Neural progenitor cell (in vitro differentiated cells): ENCODE results near the gene WDR64.

Experiments used
- CTCF ChIP-seq: fragments of 200-600 bp; sonication (generic); IDR thresholded peaks from 2 replicates; pipeline ENCODE4 v1.5.1; 2017; ENCODE audit warnings: antibody characterized with exemption, mild to moderate bottlenecking
- EZH2 ChIP-seq: fragments of 200-600 bp; sonication (generic); IDR thresholded peaks from 2 replicates; pipeline ENCODE4 v1.6.1; 2017; ENCODE audit warnings: antibody characterized with exemption, mild to moderate bottlenecking, moderate library complexity

- TF ChIP-seq CTCF (no peak), EZH2 (no peak)
These were observed 36.8 kb upstream of the WDR64 start for GRCh38 chr1:241615043-241615974.
